ENCODE measurements around the gene TC2N. TPM values are rescaled to one million over a fixed set of nuclear protein-coding genes. Genes with fewer than 3 reads are reported as not detected.
"Not testable (repeated sequence)": the region's sequence is repeated elsewhere in the genome, so short reads cannot be mapped to it uniquely, and the experiment has no call there.

TC2N gene
- 8.1 TPM for total RNA-seq

- no peak for DNase-seq (ENCODE audit: low read depth in 2 of 3, low spot score in 2 of 3)
Observed at GRCh38 chr14:91867316-91867988, at the start of gene TC2N. Gene TC2N, minus strand, starts transcription at chr14:91867536. Its CDS starts 53,767 bp downstream, at chr14:91813769.

- DNase-seq (ENCODE audit: low read depth in 2 of 3, low spot score in 2 of 3) = no peak
Observed at GRCh38 chr14:91912035-91912434, 44.7 kb upstream of the TC2N start.

- DNase-seq (ENCODE audit: low read depth in 2 of 3, low spot score in 2 of 3) = peak; percentile 30 to 81 (median 56)
Observed at GRCh38 chr14:91911474-91912032, 44.2 kb upstream of the TC2N start.

DNA sequence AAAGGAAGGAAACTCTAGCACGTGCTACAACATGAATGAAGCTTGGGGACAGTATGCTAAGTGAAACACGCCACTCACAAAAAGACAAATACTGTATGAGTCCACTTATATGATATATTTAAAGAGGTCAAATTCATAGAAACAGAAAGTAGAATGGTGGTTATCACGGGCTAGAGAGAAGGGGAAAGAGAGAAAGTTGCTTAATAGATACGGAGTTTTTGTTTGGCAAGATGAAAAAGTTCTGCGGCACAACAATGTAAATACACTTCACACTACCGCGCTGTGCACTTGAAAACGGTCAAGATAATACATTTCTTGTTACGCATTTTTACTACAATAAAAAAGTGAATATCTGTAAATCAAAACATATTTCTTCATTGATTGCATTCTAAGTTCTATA is 42.9 kb upstream of the TC2N start:
- no peak for DNase-seq (ENCODE audit: low read depth in 2 of 3, low spot score in 2 of 3)

GRCh38 chr14:91906374-91906773 is 39.0 kb upstream of the TC2N start:
- DNase-seq (ENCODE audit: low read depth in 2 of 3, low spot score in 2 of 3) = no peak

DNA sequence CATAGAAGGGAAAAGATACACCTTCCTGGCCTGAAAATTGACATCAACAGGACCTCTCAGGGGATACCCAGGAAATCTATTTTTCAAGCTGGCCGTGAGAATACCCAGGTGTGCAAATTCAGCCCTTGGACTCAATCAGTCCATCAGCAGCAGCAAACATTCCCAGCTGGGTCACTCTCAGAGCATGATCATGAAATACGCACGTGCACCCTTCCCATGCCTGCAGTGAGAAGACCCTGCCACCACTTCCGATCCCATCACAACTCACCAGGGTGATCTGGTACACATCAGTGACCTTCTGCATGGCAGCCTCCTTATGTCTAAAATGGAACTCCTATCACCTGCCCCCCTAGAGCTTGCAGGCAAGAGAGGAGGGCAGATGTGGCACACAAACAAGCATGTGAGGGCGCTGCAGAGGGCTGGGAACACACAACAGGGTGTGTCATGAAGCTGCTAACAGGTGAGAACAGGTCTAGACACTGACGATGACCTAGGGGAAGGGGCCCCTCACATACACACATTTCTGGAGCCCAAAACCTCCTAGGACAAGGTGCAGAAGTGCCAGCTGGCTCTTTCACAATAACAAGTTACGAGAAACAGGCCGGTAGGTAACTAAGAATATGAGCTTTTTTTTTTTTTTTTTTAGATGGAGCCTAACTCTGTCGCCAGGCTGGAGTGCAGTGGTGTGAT is 37.8 kb upstream of the TC2N start:
- no peak for DNase-seq (ENCODE audit: low read depth in 2 of 3, low spot score in 2 of 3)

DNA sequence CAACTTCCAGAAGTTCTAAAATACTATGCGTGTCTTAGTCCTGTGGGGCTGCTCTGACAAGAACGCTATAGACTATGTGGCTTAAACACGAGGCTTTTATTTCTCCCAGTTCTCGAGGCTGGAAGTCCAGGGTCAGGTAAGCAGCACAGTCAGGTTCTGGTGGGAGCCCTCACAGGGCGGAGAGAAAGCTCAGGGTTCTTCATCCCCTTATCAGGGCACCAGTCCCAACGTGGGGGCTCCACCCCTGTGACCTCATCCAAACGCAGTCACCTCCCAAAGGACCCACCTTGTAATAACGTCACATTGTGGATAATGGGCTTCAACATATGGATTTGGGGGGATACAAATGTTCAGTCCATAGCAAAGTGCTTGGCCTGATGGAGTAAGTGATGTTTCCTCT is 37.1 kb upstream of the TC2N start:
- DNase-seq (ENCODE audit: low read depth in 2 of 3, low spot score in 2 of 3) = no peak

- DNase-seq (ENCODE audit: low read depth in 2 of 3, low spot score in 2 of 3) = no peak
Observed at GRCh38 chr14:91903070-91903469, 35.7 kb upstream of the TC2N start.

- DNase-seq (ENCODE audit: low read depth in 2 of 3, low spot score in 2 of 3) = no peak
Observed at GRCh38 chr14:91902336-91902735, 35.0 kb upstream of the TC2N start.

- DNase-seq (ENCODE audit: low read depth in 2 of 3, low spot score in 2 of 3) = no peak
Observed at GRCh38 chr14:91901449-91902226, 34.3 kb upstream of the TC2N start.

DNA sequence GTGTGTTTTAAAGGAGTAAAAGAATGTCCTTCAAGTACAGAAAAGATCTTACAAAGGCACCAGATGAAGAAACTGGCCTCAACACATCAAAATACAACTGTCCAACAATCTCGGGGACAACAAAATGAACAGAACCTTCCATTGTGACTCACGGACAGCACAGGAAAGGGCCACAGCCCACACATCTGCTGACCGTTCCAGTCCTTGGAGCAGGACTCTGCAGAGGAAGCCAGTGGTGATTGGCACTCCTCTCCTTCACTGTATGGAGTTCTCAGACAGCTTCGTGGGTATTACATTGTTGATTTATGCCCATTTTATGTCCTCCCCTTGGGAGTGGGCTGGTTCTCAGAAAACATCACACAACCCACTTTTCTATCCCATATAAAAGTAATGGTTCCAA is 32.5 kb upstream of the TC2N start:
- no peak for DNase-seq (ENCODE audit: low read depth in 2 of 3, low spot score in 2 of 3)

- DNase-seq (ENCODE audit: low read depth in 2 of 3, low spot score in 2 of 3) = no peak
Observed at GRCh38 chr14:91899213-91899612, 31.9 kb upstream of the TC2N start.

DNA sequence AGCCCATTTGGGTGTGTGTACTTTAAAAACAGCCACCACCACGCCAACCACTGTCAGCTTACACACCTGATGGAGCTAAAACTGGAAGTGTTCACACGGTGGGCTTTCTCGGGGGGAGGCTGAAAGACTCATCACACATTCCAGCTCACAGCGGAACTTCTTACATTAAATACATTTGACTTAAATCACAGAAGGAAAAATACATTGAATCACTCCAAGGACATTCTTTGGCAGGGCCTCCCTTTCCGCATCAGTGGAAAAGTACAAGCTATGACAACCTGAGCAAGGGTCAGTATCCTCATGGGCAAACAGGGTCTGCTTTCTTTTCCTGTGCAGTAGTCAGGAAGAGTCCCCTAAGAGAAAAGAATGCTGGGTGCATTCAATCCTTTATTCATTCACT is 31.0 kb upstream of the TC2N start:
- no peak for DNase-seq (ENCODE audit: low read depth in 2 of 3, low spot score in 2 of 3)

DNA sequence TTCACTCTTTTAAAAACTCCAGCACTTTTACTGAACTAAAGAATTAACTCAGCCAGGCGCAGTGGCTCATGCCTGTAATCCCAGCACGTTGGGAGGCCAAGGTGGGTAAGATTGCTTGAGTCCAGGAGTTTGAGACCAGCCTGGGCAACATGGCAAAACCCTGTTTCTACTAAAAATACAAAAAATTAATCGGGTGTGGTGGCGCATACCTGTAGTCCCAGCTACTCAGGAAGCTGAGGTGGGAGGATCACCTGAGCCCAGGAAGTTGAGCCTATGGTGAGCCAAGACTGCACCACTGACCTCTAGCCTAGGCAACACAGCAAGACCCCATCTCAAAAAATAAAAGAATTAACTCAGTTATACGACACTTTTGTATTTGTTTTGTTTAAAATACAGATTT is 30.4 kb upstream of the TC2N start:
- DNase-seq (ENCODE audit: low read depth in 2 of 3, low spot score in 2 of 3) = not testable (repeated sequence)

GRCh38 chr14:91897106-91897701 is 29.9 kb upstream of the TC2N start:
- DNase-seq (ENCODE audit: low read depth in 2 of 3, low spot score in 2 of 3) = no peak

DNA sequence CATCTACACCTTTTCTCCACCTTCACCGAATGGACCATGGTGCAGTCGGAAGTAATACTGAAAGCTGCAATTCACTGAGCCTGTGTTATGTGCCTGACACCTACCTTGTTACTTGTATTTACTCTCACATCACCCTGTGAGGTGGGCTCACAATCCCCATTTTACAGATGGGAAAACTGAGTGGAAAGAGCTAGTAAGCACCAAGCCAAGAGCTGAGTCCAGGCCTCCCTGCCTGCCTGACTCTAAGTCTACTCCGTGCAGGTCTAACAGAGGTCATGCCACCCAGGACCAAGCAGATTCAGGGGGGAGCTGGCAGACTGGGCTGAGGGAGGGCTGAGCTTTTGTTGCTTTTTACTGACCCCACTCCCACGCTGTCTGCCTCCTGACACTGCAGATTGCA is 29.1 kb upstream of the TC2N start:
- DNase-seq (ENCODE audit: low read depth in 2 of 3, low spot score in 2 of 3) = no peak

- no peak for DNase-seq (ENCODE audit: low read depth in 2 of 3, low spot score in 2 of 3)
Observed at GRCh38 chr14:91893669-91894068, 26.3 kb upstream of the TC2N start.

- DNase-seq (ENCODE audit: low read depth in 2 of 3, low spot score in 2 of 3) = peak in 1 of 3 donors; percentile 64
Observed at GRCh38 chr14:91893007-91893406, 25.7 kb upstream of the TC2N start.

- no peak for DNase-seq (ENCODE audit: low read depth in 2 of 3, low spot score in 2 of 3)
Observed at GRCh38 chr14:91891721-91892220, 24.4 kb upstream of the TC2N start.

GRCh38 chr14:91891101-91891500 is 23.8 kb upstream of the TC2N start:
- DNase-seq (ENCODE audit: low read depth in 2 of 3, low spot score in 2 of 3) = no peak

DNA sequence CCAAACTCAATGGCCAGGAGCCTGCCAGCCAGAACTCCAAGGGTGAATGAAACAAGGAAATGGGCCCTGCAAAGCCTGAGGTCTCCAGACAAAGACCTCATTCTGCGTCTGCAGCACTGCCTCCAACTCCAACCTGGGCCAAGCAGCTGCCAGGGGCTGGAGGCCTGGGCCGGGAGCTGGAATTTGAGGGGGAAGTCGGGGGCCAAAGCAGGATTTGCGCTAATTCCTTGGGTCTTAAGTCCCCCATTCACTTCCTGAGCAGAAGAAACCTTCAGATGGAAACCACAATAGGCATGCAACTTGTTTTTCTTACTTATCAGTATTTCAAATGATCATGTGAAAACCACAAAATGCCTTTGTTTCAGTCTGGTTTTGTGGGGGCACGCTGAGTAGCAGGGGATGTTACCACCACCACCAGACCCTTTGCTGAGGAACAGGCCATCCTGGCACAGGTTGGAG is 23.0 kb upstream of the TC2N start:
- peak in 1 of 3 donors; percentile 41 for DNase-seq (ENCODE audit: low read depth in 2 of 3, low spot score in 2 of 3)

Measured in hematopoietic multipotent progenitor cell (in vitro differentiated cells).